SK-N-MC (cell line): ENCODE data around the gene PLEKHO2.

Experiments used
- EZH2 ChIP-seq: fragments of 200-600 bp; sonication (generic); IDR thresholded peaks from one replicate; pipeline ENCODE4 v1.6.1; 2017; ENCODE audit warnings: antibody characterized with exemption
- POLR2AphosphoS5 ChIP-seq: IDR thresholded peaks from 2 replicates; pipeline ENCODE4 v1.6.1; 2012; ENCODE audit warnings: mild to moderate bottlenecking, low read depth, low read length, borderline replicate concordance

GRCh38 chr15:64856429-64857145, 14.9 kb downstream of the PLEKHO2 start:
- TF ChIP-seq POLR2AphosphoS5 = no peak
- no peak for TF ChIP-seq EZH2
